Breast epithelium (tissue), 4 donors: ENCODE results near the gene AQP5. TPM values are rescaled to one million over a fixed set of nuclear protein-coding genes. Genes with fewer than 3 reads are reported as not detected.
A peak's percentile ranks its signal among the peaks of the same experiment; 100 is the strongest.

Experiments
- DNase-seq, 2 donors: peaks; one replicate each; pipeline ENCODE4 v3.0.0-alpha.2; 2019; ENCODE audit warnings: low spot score in 2 of 2
- H3K27ac ChIP-seq, 2 donors: fragments of 200-600 bp; sonication (generic) in 1 of 2; one replicate each; pipeline ENCODE4 v1.5.1; 2016 to 2019; ENCODE audit warnings: mild to moderate bottlenecking in 1 of 2
- H3K27me3 ChIP-seq, 2 donors: fragments of 200-600 bp; sonication (generic) in 1 of 2; one replicate each; pipeline versions ENCODE4 v1.5.1 to v1.6.0; 2017 to 2019; ENCODE audit warnings: control low read depth in 1 of 2, mild to moderate bottlenecking in 1 of 2
- H3K36me3 ChIP-seq: fragments of 200-600 bp; one replicate; pipeline ENCODE4 v1.5.1; 2019
- H3K4me1 ChIP-seq, 2 donors: fragments of 200-600 bp; sonication (generic); one replicate each; pipeline ENCODE4 v1.5.1; 2016 to 2019; ENCODE audit warnings: control low read depth in 1 of 2
- H3K4me3 ChIP-seq, 3 donors: fragments of 200-600 bp; sonication (generic); 1 replicate in 2 of 3; 2 replicates in 1 of 3; pipeline ENCODE4 v1.5.1; 2016 to 2019; ENCODE audit warnings: mild to moderate bottlenecking in 3 of 3, moderate library complexity in 2 of 3
- H3K9me3 ChIP-seq, 2 donors: fragments of 200-600 bp; sonication (generic) in 1 of 2; one replicate each; pipeline ENCODE4 v1.5.1; 2016 to 2019; ENCODE audit warnings: control low read depth in 1 of 2
- POLR2A ChIP-seq: fragments of 450-650 bp; IDR thresholded peaks from one replicate; pipeline ENCODE4 v1.6.1; 2016; ENCODE audit warnings: antibody characterized with exemption, mild to moderate bottlenecking, moderate library complexity
- POLR2AphosphoS5 ChIP-seq, 3 donors: sonication (generic); formaldehyde crosslinking; IDR thresholded peaks; one replicate each; pipeline ENCODE4 v1.6.1; 2017; ENCODE audit warnings: antibody characterized with exemption in 3 of 3
- intact Hi-C: fragments of 100-400 bp; cut with DNase I; formaldehyde crosslinking; loops from one replicate; pipeline ENCODE4 v1.15.1; 2023; ENCODE audit warnings: low total_unique reads
- total RNA-seq, 3 donors: library from RNA; depleted of rRNA; stranded (reverse); fragments of >200 nt; gene quantifications; one replicate each; pipeline ENCODE4 v1.1.0, GENCODE V29; 2016
- TF ChIP-seq, protein P1 (sequence below), 3 donors: fragments of 450-650 bp; IDR thresholded peaks; one replicate each; pipeline ENCODE4 v1.5.1; 2016 to 2017; ENCODE audit warnings: antibody characterized with exemption in 3 of 3, mild to moderate bottlenecking in 3 of 3, moderate library complexity in 3 of 3

Gene AQP5
- 1 to 10 TPM in 2 of 3 donors, not detected in 1; 3.1 to 4.6 TPM for total RNA-seq

DNA sequence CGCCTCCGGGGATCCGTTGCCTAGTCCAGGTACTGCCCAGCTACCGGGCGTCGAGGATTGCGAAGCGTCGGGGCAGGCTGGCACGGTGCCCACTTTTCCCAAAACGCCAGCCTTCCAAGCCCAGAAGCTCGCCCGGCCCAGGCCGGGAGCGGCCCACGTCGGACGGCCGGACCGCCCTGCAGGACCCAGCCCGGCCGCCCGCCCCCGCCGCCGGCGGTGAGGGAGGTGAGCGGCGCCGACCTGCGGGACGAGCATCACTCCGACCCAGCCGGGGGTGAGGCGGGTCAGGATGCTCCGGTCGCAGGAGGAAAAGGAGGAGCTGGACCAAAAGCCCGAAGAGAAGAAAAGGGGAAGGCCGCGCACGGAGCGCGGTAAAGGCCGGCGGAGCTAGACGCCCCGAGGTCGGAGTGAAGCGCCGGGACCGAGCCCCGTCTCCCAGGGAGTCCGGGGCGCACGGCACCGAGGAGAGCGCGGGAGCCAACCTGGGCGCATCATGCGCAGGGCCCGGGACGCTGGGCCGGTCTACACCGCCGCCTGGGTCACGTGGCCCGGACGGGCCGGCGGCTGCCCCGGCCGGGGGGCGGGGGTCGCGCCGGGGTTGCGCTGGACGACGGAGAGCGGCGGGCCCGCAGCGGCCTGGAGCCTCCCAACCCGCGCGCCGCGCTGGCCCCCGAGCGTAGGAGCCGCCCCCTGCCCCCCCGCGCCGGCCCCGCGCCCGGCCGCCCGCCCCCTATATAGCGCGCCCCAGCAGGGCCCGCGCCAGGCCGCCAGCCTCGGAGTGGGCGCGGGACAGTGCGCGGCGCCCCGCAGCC is at the start of gene AQP5:
TSS of gene AQP5 (plus strand) at position 762 of the 812 bp plus-strand sequence. CDS start 146 bp downstream, outside the sequence.
- Histone ChIP-seq H3K9me3 (no peaks in the 10 kb centered on the region), H3K27ac (peak within 1 kb of the TSS; percentile 20 to 81), H3K4me1 (peaks cover 0 to 4% of the 10 kb centered on the region in 2 donors), H3K36me3 (no peaks in the 10 kb centered on the region), H3K4me3 (peak within 1 kb of the TSS; percentile 28 to 70 (median 52)), H3K27me3 (no peaks in the 10 kb centered on the region)
- DNase-seq = no peak
- intact Hi-C loops = loop anchor here (10.0 kb wide), 1 partner anchor 187 kb away; no protein-coding TSS in a partner anchor
- no peak for TF ChIP-seq POLR2AphosphoS5 (IDR thresholded peaks at IDR 0.05)

DNA sequence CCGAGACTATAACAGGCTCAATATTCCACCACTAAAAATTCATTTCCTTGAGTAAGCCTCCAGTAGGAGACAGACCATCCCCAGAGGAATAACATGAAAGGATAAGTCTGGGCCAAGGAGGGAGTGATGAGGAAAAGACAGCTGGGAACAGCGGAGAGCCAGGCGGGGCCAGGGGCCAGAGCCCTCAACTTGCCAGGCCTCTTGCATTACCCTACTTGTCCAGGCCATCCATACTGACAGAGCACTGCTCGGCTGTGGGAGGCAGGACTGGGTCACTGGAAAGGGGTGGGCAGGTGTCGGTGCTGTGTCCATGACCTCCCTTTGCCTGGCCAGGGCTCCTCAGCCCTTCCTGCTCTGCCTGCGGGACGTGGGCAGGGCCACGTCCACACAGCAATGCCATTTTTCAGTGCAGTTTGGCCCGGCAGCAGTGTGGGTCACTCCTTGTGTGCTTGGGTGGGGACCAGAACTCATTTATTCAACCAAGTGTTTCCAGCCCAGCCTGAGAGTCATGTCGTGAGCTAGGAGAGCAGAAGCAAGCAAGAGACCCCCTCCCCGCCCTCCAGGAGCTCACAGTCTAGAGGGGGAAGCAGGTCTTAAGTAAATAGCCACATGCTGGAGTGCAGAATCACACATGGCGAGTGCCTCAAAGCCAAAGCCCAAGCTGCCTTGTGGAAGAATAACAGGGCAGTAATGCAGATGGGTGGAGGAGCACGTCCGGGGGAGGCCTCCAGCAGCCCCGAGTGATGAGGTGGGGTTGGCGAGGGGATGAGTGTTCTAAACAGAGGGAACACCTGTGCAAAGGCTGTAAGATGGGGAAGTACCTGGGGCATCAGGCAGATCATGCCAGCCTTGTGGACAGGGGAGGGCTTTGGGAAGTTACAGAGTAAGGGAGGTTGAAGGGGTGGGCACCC is 49.1 kb upstream of the AQP5 start:
- Histone ChIP-seq H3K27ac (no peak overlapping the region), H3K36me3 (no peaks in the 10 kb centered on the region), H3K4me1 (no peaks in the 10 kb centered on the region), H3K27me3 (no peaks in the 10 kb centered on the region), H3K4me3 (no peak overlapping the region), H3K9me3 (no peaks in the 10 kb centered on the region)
- no peak for DNase-seq
- intact Hi-C loops = no loop called here
- TF ChIP-seq, protein P1, sequence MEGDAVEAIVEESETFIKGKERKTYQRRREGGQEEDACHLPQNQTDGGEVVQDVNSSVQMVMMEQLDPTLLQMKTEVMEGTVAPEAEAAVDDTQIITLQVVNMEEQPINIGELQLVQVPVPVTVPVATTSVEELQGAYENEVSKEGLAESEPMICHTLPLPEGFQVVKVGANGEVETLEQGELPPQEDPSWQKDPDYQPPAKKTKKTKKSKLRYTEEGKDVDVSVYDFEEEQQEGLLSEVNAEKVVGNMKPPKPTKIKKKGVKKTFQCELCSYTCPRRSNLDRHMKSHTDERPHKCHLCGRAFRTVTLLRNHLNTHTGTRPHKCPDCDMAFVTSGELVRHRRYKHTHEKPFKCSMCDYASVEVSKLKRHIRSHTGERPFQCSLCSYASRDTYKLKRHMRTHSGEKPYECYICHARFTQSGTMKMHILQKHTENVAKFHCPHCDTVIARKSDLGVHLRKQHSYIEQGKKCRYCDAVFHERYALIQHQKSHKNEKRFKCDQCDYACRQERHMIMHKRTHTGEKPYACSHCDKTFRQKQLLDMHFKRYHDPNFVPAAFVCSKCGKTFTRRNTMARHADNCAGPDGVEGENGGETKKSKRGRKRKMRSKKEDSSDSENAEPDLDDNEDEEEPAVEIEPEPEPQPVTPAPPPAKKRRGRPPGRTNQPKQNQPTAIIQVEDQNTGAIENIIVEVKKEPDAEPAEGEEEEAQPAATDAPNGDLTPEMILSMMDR (IDR thresholded peaks at IDR 0.05) = no peak
- TF ChIP-seq POLR2A (no peak), POLR2AphosphoS5 (IDR thresholded peaks at IDR 0.05) (no peak)

DNA sequence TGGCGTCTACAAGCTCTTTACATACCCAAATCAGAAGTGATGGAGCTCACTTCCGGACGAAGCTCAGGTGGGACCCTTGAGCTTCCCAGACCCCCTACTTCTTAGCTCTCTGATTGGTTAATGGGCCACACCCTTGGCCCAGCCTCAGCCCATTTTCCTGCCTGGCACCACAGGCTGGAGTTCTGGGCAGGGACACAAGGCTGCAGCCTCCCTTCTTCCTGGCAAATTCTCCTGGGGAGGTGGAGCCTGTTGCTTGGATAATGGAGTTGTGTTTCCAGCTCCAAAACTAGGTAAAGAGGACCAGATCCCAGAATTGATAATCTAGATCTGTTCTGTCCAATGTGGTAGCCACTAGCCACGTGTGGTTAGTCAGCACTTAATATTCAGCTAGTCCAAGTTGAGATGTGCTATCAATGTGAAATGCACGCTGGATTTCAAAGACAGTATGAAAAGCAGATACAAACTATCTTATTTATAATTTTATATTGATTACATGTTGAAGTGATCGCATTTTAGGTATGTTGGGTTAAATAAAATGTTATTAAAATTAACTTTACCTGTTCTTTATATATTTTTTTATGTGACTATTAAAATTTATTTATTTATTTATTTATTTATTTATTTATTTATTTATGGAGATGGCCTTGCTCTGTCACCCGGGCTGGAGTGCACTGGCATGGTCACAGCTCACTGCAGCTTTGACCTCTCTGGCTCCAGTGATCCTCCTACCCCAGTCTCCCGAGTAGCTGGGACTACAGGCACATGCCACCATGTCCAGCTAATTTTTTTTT is 45.3 kb upstream of the AQP5 start:
- no peaks in the 10 kb centered on the region for H3K36me3 ChIP-seq
- H3K4me3 ChIP-seq = no peak overlapping the region
- TF ChIP-seq POLR2AphosphoS5 (IDR thresholded peaks at IDR 0.05) = no peak
- TF ChIP-seq, protein P1 (IDR thresholded peaks at IDR 0.05) = no peak
- TF ChIP-seq POLR2A = no peak
- no peak overlapping the region for H3K27ac ChIP-seq
- intact Hi-C loops = no loop called here
- peak in 1 of 2 donors; percentile 5 for DNase-seq
- no peaks in the 10 kb centered on the region for H3K9me3 ChIP-seq
- no peaks in the 10 kb centered on the region for H3K27me3 ChIP-seq
- no peaks in the 10 kb centered on the region for H3K4me1 ChIP-seq

DNA sequence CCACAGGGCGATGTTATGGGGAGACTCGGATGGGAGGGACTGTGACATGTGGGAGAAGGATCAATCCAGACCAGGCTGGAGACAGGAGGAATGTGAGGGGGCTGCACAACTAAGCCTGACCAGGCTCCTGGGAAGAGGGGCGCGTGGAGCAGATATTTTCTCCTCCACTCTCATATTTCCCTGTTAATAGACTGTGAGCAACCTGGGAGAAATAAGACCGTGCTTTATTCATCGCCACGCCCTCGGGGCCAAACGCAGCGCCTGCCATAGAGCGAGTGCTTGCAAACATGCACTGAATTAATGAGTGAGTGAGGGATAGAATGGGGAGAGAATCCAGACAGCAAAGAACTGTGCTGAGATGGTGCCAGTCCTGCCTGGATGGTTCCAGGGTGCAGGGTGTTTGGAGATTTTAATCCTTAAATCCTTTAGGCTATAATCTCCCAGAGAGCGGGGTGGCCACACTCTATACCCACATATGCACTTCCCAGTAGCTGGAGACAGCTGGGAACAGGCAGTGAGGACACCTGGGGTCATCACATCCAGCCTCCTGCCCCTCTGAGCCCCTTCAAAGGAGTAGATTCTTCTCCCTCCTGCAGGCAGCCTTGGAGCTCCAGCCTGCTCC is 44.4 kb upstream of the AQP5 start:
- H3K4me1 ChIP-seq = no peaks in the 10 kb centered on the region
- intact Hi-C loops = no loop called here
- no peaks in the 10 kb centered on the region for H3K27me3 ChIP-seq
- H3K27ac ChIP-seq = no peak overlapping the region
- H3K4me3 ChIP-seq = no peak overlapping the region
- no peaks in the 10 kb centered on the region for H3K36me3 ChIP-seq
- H3K9me3 ChIP-seq = no peaks in the 10 kb centered on the region
- peak in 1 of 2 donors; percentile 30 for DNase-seq
- TF ChIP-seq POLR2AphosphoS5 (IDR thresholded peaks at IDR 0.05) = no peak
- TF ChIP-seq, protein P1 (IDR thresholded peaks at IDR 0.05) = no peak
- TF ChIP-seq POLR2A = no peak

DNA sequence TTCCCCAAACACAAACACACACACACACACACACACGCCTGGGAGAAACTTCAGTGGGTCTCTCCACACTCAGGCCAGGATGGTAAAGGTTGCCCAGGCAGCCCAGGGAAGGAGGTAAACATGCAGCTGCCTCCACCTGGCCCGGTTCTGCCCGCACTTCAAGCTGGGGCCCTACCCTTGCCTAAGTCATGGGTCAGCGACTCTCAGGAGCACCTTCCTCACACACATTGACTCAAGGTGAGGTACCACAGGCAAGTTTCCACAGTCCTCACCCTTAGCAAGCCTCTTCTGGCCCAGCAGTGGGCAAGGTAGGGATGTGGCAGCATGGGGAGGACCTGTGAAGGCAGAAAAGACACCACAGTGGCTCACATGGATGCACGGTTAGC is 43.9 kb upstream of the AQP5 start:
- intact Hi-C loops = no loop called here
- DNase-seq = peak in 1 of 2 donors; percentile 10
- H3K4me1 ChIP-seq = no peaks in the 10 kb centered on the region
- H3K36me3 ChIP-seq = no peaks in the 10 kb centered on the region
- H3K9me3 ChIP-seq = no peaks in the 10 kb centered on the region
- no peaks in the 10 kb centered on the region for H3K27me3 ChIP-seq
- H3K27ac ChIP-seq = no peak overlapping the region
- H3K4me3 ChIP-seq = no peak overlapping the region
- TF ChIP-seq POLR2A = no peak
- TF ChIP-seq, protein P1 (IDR thresholded peaks at IDR 0.05) = no peak
- TF ChIP-seq POLR2AphosphoS5 (IDR thresholded peaks at IDR 0.05) = no peak
